H1 (cell line): Measurements from ENCODE around the gene GPR61. TPM values are rescaled to one million over a fixed set of nuclear protein-coding genes. Genes with fewer than 3 reads are reported as not detected.

Source experiments
- CTCF ChIA-PET: fragments of 300-600 bp; sonication (Branson Sonifier 250); formaldehyde crosslinking; loops from one replicate; lab custom pipeline; 2021; ENCODE audit not compliant: partially characterized antibody; lab: Charles Lee
- POLR2A ChIA-PET: fragments of 300-600 bp; sonication (Branson Sonifier 250); formaldehyde crosslinking; loops from one replicate; lab custom pipeline; 2021; ENCODE audit warnings: inconsistent platforms; ENCODE audit not compliant: partially characterized antibody; lab: Charles Lee
- DNase-seq, 2 experiments: peaks; one replicate each; pipeline versions ENCODE4 v3.0.0 to v3.0.0-alpha.2; 2010 to 2022; ENCODE audit warnings: low spot score in 2 of 2, low read depth in 1 of 2, mixed read lengths in 1 of 2
- FAIRE-seq: peaks from 2 replicates; lab custom pipeline; 2011; peaks lifted over from hg19 to GRCh38; lab: Jason Lieb, UNC
- H2AFZ ChIP-seq: 2 replicates; pipeline ENCODE4 v1.8.1; 2012; ENCODE audit warnings: low read length, inconsistent platforms
- H2AK5ac ChIP-seq: 2 replicates; pipeline ENCODE4 v1.6.1; 2013; ENCODE audit warnings: low read depth, low read length
- H2BK120ac ChIP-seq: replicated peaks from 2 replicates; pipeline ENCODE3; 2013; ENCODE audit warnings: low read depth, low read length, inconsistent platforms
- H2BK12ac ChIP-seq: 2 replicates; pipeline ENCODE4 v1.6.1; 2013; ENCODE audit warnings: low read depth, low read length
- H2BK15ac ChIP-seq: 2 replicates; pipeline ENCODE4 v1.6.1; 2013; ENCODE audit warnings: low read length
- H2BK20ac ChIP-seq: 2 replicates; pipeline ENCODE4 v1.6.1; 2013; ENCODE audit warnings: low read length
- H2BK5ac ChIP-seq: 2 replicates; pipeline ENCODE4 v1.6.1; 2013; ENCODE audit warnings: low read depth, low read length
- H3K14ac ChIP-seq: 2 replicates; pipeline ENCODE4 v1.6.1; 2013; ENCODE audit warnings: inconsistent platforms; ENCODE audit not compliant: insufficient read length
- H3K18ac ChIP-seq: 2 replicates; pipeline ENCODE4 v1.6.1; 2013; ENCODE audit warnings: low read length; ENCODE audit errors: extremely low read depth
- H3K23ac ChIP-seq: 2 replicates; pipeline ENCODE4 v1.6.1; 2013; ENCODE audit warnings: inconsistent platforms; ENCODE audit not compliant: insufficient read length
- H3K23me2 ChIP-seq: 2 replicates; pipeline ENCODE4 v1.6.1; 2013; ENCODE audit warnings: low read depth, low read length
- H3K27ac ChIP-seq: 2 replicates; pipeline ENCODE4 v1.6.1; 2011; ENCODE audit warnings: low read depth, low read length, inconsistent platforms
- H3K27me3 ChIP-seq, 4 experiments: replicated peaks in 1 of 4; 1 replicate in 1 of 4; 2 replicates in 3 of 4; pipeline versions ENCODE4 v1.6.1 to v1.8.1; 2011 to 2013; ENCODE audit warnings: low read length in 3 of 4, mild to moderate bottlenecking in 3 of 4, inconsistent platforms in 2 of 4, mixed read lengths in 2 of 4, moderate library complexity in 1 of 4; ENCODE audit not compliant: control insufficient read depth in 3 of 4, insufficient read depth in 3 of 4; ENCODE audit errors: extremely low read depth in 1 of 4
- H3K36me3 ChIP-seq, 4 experiments: 2 replicates each; pipeline versions ENCODE4 v1.6.1 to v1.8.1; 2011 to 2013; ENCODE audit warnings: mild to moderate bottlenecking in 4 of 4, low read length in 3 of 4, moderate library complexity in 2 of 4, control low read depth in 1 of 4, inconsistent platforms in 1 of 4; ENCODE audit not compliant: insufficient read depth in 4 of 4, control insufficient read depth in 2 of 4
- H3K4ac ChIP-seq: replicated peaks from 2 replicates; pipeline ENCODE3; 2013; ENCODE audit warnings: low read length, low read depth, mixed read lengths, inconsistent platforms; ENCODE audit not compliant: insufficient read length
- H3K4me1 ChIP-seq, 4 experiments: replicated peaks in 1 of 4; 1 replicate in 1 of 4; 2 replicates in 3 of 4; pipeline versions ENCODE4 v1.6.1 to v1.8.1; 2011 to 2013; ENCODE audit warnings: low read length in 3 of 4, inconsistent platforms in 2 of 4, mixed read lengths in 1 of 4; ENCODE audit not compliant: insufficient read depth in 4 of 4, control insufficient read depth in 3 of 4
- H3K4me2 ChIP-seq, 2 experiments: 2 replicates each; pipeline versions ENCODE4 v1.6.1 to v1.8.1; 2011 to 2013; ENCODE audit warnings: low read depth in 2 of 2, low read length in 2 of 2, control low read depth in 1 of 2, inconsistent platforms in 1 of 2, mild to moderate bottlenecking in 1 of 2; ENCODE audit not compliant: insufficient read depth in 1 of 2
- H3K4me3 ChIP-seq, 4 experiments: fragments of 200-600, 300-600 bp in 1 of 4; sonication (generic), shearing (Covaris generic), sonication (Bioruptor Twin) in 1 of 4; 2 replicates each; pipeline versions ENCODE4 v1.5.1 to v1.8.1; 2011 to 2016; ENCODE audit warnings: low read length in 4 of 4, low read depth in 3 of 4, control low read depth in 2 of 4, inconsistent platforms in 2 of 4, mild to moderate bottlenecking in 2 of 4, mixed read lengths in 1 of 4, moderate library complexity in 1 of 4; ENCODE audit not compliant: insufficient read depth in 2 of 4; ENCODE audit errors: extremely low read depth in 1 of 4
- H3K56ac ChIP-seq: replicated peaks from 2 replicates; pipeline ENCODE3; 2013; ENCODE audit warnings: low read depth, mild to moderate bottlenecking, mixed read lengths, low read length, inconsistent platforms; ENCODE audit not compliant: insufficient read length
- H3K79me1 ChIP-seq: 2 replicates; pipeline ENCODE4 v1.6.1; 2013; ENCODE audit warnings: low read depth, low read length, control low read depth
- H3K79me2 ChIP-seq, 2 experiments: 2 replicates each; pipeline versions ENCODE4 v1.6.1 to v1.8.1; 2012 to 2013; ENCODE audit warnings: low read length in 2 of 2, mild to moderate bottlenecking in 2 of 2, inconsistent platforms in 1 of 2; ENCODE audit not compliant: insufficient read depth in 2 of 2, control insufficient read depth in 1 of 2
- H3K9ac ChIP-seq, 4 experiments: replicated peaks in 1 of 4; 1 replicate in 1 of 4; 2 replicates in 3 of 4; pipeline versions ENCODE4 v1.6.1 to v1.8.1; 2011 to 2013; ENCODE audit warnings: low read depth in 3 of 4, low read length in 3 of 4, control low read depth in 2 of 4, mild to moderate bottlenecking in 2 of 4, moderate library complexity in 2 of 4, inconsistent platforms in 1 of 4; ENCODE audit errors: extremely low read depth in 1 of 4
- H3K9me3 ChIP-seq, 2 experiments: 2 replicates each; pipeline versions ENCODE4 v1.6.1 to v1.8.1; 2012 to 2013; ENCODE audit warnings: mild to moderate bottlenecking in 2 of 2, moderate library complexity in 2 of 2, control low read depth in 1 of 2, inconsistent platforms in 1 of 2, low read depth in 1 of 2, low read length in 1 of 2, mixed read lengths in 1 of 2; ENCODE audit not compliant: insufficient read depth in 2 of 2
- H4K20me1 ChIP-seq, 2 experiments: replicated peaks in 1 of 2; 2 replicates each; pipeline versions ENCODE3 to v1.8.1; 2011 to 2013; ENCODE audit warnings: inconsistent platforms in 2 of 2, low read length in 2 of 2, mild to moderate bottlenecking in 1 of 2; ENCODE audit not compliant: insufficient read depth in 2 of 2, control insufficient read depth in 1 of 2
- H4K5ac ChIP-seq: 2 replicates; pipeline ENCODE4 v1.6.1; 2013; ENCODE audit warnings: low read length, low read depth, mixed read lengths, inconsistent platforms; ENCODE audit not compliant: insufficient read length
- H4K8ac ChIP-seq: 2 replicates; pipeline ENCODE4 v1.8.0; 2013; ENCODE audit warnings: mild to moderate bottlenecking, moderate library complexity, low read length, inconsistent platforms; ENCODE audit not compliant: insufficient read depth; ENCODE audit errors: extremely low read depth
- H4K91ac ChIP-seq: replicated peaks from 2 replicates; pipeline ENCODE3; 2013; ENCODE audit warnings: low read length, mixed read lengths, inconsistent platforms; ENCODE audit not compliant: insufficient read length
- EGR1 ChIP-seq: IDR thresholded peaks from 2 replicates; pipeline ENCODE4 v1.6.1; 2011; ENCODE audit warnings: low read depth, low read length, borderline replicate concordance
- SP1 ChIP-seq: IDR thresholded peaks from 2 replicates; pipeline ENCODE4 v1.6.1; 2011; ENCODE audit warnings: low read depth, low read length
- TEAD4 ChIP-seq: IDR thresholded peaks from 2 replicates; pipeline ENCODE4 v1.6.1; 2012; ENCODE audit warnings: low read depth, low read length, inconsistent platforms, mixed read lengths
- WGBS, 2 experiments: shearing (Covaris generic) in 1 of 2; methylation state at CpG; one replicate each; pipeline versions ENCODE4 v1.1.6 to v1.1.7; 2013 to 2015; ENCODE audit warnings: low lambda C conversion rate in 2 of 2, mixed read lengths in 2 of 2, inconsistent platforms in 1 of 2, low coverage in 1 of 2, missing lambda C conversion rate in 1 of 2; ENCODE audit not compliant: insufficient replicate concordance in 2 of 2, insufficient coverage in 1 of 2, insufficient read length in 1 of 2; ENCODE audit errors: extremely low coverage in 1 of 2, missing lambda C conversion rate in 1 of 2; 5-methylcytosine and 5-hydroxymethylcytosine counted together
- polyA plus RNA-seq, 7 experiments: library from polyadenylated mRNA; depleted of rRNA in 3 of 7; stranded (reverse) in 5 of 7; unstranded in 2 of 7; fragments of >200 nt in 5 of 7; fragments of 200-250 nt in 2 of 7; gene quantifications; 1 replicate in 5 of 7; 2 replicates in 1 of 7; 4 replicates in 1 of 7; pipeline versions ENCODE4 v1.2.1 to v1.2.3, GENCODE V29; 2011 to 2013; ENCODE audit warnings: missing spikeins in 2 of 7, mixed read lengths in 2 of 7
- total RNA-seq: library from RNA; stranded (reverse); fragmentation: NEBNext Ultra II Directional; extraction: Animal tissue kit (Norgen Biotek cat#: 25700); gene quantifications from 2 replicates; pipeline ENCODE4 v1.2.1, GENCODE V29; 2021

The GPR61 gene
- total and polyA plus RNA-seq, 2 of the 8 experiments (the other 6 are each of a cell fraction or from before 2014, with no cell fraction given): 0.41 to 0.53 TPM

DNA sequence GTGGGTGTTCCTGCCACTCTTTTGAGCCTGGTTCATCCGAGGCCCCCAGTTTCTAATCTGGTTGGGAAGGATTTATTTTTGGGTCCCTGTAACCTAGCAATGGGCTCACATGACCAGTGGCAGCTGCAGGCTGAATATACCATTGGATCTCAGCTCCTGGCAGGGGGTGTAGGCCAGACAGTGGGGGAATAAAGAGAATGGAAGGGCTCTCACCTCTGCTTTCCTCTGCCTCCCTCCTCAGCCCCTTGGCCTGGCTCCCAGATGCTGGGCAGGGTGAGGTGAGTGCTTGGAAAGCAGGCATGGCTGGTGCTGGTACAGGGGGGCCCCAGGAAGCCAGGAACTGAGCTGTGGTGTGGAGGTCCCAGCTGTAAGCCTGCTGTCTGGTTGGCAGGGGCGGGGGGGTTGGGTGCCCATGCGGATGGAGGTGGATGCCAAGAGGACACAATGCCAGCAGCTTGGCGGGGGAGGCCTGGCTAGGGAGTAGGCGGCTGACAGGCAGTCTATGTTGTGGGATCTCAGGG is 3.6 kb upstream of the GPR61 start:
- H3K23ac ChIP-seq: no peak overlapping the region
- no peak overlapping the region for H2AFZ ChIP-seq
- no peaks in the 10 kb centered on the region; the same call in 1 of the 2 replicates for H3K23me2 ChIP-seq
- ChIA-PET POLR2A (interaction anchor here (0.5 to 2.4 kb wide), 4 partner anchors 13 to 163 kb away, joined by 3 to 10 read pairs (median 3); partner anchors contain the start of gene GNAI3), CTCF (interaction anchor here (0.8 to 26.3 kb wide), 7 partner anchors 7 to 110 kb away, joined by 3 to 1755 read pairs (median 3); partner anchors contain the start of genes AMIGO1, ATXN7L2, CYB561D1 and GPR61)
- H3K4ac ChIP-seq: no peak overlapping the region
- H2BK15ac ChIP-seq: no peak overlapping the region
- no peak overlapping the region for H3K14ac ChIP-seq
- no peak for DNase-seq
- no peak overlapping the region for H2BK120ac ChIP-seq
- H3K18ac ChIP-seq: no peak overlapping the region
- 87% methylated on average over 2 of the region's 5 CpGs; no CpG with 5 or more reads in 1 of the 2 experiments for WGBS, 2 experiments
- peaks cover 0 to 2% (median 0%) of the 10 kb centered on the region in 4 experiments; a peak in 1 of 7 replicates for H3K27me3 ChIP-seq
- no peaks in the 10 kb centered on the region for H4K20me1 ChIP-seq
- H3K4me2 ChIP-seq: no peak overlapping the region
- H4K5ac ChIP-seq: no peak overlapping the region
- H3K9ac ChIP-seq: no peak overlapping the region
- H3K36me3 ChIP-seq: no peaks in the 10 kb centered on the region
- H2BK20ac ChIP-seq: no peak overlapping the region
- FAIRE-seq: no peak
- no peak overlapping the region for H4K91ac ChIP-seq
- H4K8ac ChIP-seq: no peak overlapping the region
- no peak overlapping the region for H2BK12ac ChIP-seq
- no peaks in the 10 kb centered on the region for H3K79me2 ChIP-seq
- TF ChIP-seq SP1: no peak
- TF ChIP-seq EGR1: no peak
- TF ChIP-seq TEAD4: no peak
- no peaks in the 10 kb centered on the region for H3K9me3 ChIP-seq
- no peak overlapping the region for H3K4me3 ChIP-seq
- no peaks in the 10 kb centered on the region; the same call in 1 of the 2 replicates for H3K79me1 ChIP-seq
- H3K27ac ChIP-seq: no peak overlapping the region
- H2AK5ac ChIP-seq: no peak overlapping the region
- peaks cover 0 to 6% (median 1%) of the 10 kb centered on the region in 4 experiments; a peak in 4 of 7 replicates for H3K4me1 ChIP-seq
- no peak overlapping the region for H2BK5ac ChIP-seq
- no peak overlapping the region for H3K56ac ChIP-seq
